HepG2 (cell line): Measurements from ENCODE around the gene UBXN2A. TPM values are rescaled to one million over a fixed set of nuclear protein-coding genes. Genes with fewer than 3 reads are reported as not detected.

ENCODE experiments used
- CAMTA2 ChIP-seq: sonication (generic); formaldehyde crosslinking; IDR thresholded peaks from 2 replicates; pipeline ENCODE4 v1.4.0; 2020; ENCODE audit warnings: mild to moderate bottlenecking, missing genetic modification reagents, borderline replicate concordance
- GFI1 ChIP-seq: sonication (generic); formaldehyde crosslinking; IDR thresholded peaks from 2 replicates; pipeline ENCODE4 v1.5.0; 2020; ENCODE audit warnings: missing genetic modification reagents, mild to moderate bottlenecking, borderline replicate concordance
- HDAC2 ChIP-seq: sonication (generic); formaldehyde crosslinking; IDR thresholded peaks from 2 replicates; pipeline ENCODE4 v1.4.0; 2020; ENCODE audit warnings: missing genetic modification reagents
- HNF4A ChIP-seq: sonication (generic); formaldehyde crosslinking; IDR thresholded peaks from 2 replicates; pipeline ENCODE4 v1.4.0; 2020; ENCODE audit warnings: missing genetic modification reagents
- KDM6A ChIP-seq: IDR thresholded peaks from 2 replicates; pipeline ENCODE4 v1.6.1; 2016; ENCODE audit warnings: low read depth
- MED13 ChIP-seq: sonication (generic); formaldehyde crosslinking; IDR thresholded peaks from 2 replicates; pipeline ENCODE4 v1.5.0; 2020; ENCODE audit warnings: missing genetic modification reagents
- MIER2 ChIP-seq: IDR thresholded peaks from 2 replicates; pipeline ENCODE4 v1.6.1; 2016; ENCODE audit warnings: missing biosample characterization, missing genetic modification reagents
- NAIF1 ChIP-seq: sonication (generic); formaldehyde crosslinking; IDR thresholded peaks from 2 replicates; pipeline ENCODE4 v1.5.0; 2020; ENCODE audit warnings: mild to moderate bottlenecking, missing genetic modification reagents, borderline replicate concordance
- NFATC3 ChIP-seq: sonication (generic); formaldehyde crosslinking; IDR thresholded peaks from 2 replicates; pipeline ENCODE4 v1.5.1; 2020; ENCODE audit warnings: mild to moderate bottlenecking, missing genetic modification reagents
- NR2C2 ChIP-seq: sonication (generic); formaldehyde crosslinking; IDR thresholded peaks from 2 replicates; pipeline ENCODE4 v1.4.0; 2020; ENCODE audit warnings: missing genetic modification reagents, mild to moderate bottlenecking, moderate library complexity, borderline replicate concordance
- POLR2G ChIP-seq: fragments of 200-400 bp; formaldehyde crosslinking; IDR thresholded peaks from 2 replicates; pipeline ENCODE4 v1.6.1; 2018; ENCODE audit warnings: mild to moderate bottlenecking, low read depth, low read length, moderate library complexity
- PPARG ChIP-seq: conservative IDR thresholded peaks from 2 replicates; pipeline ENCODE4 v1.6.1; 2016; ENCODE audit warnings: missing biosample characterization, missing genetic modification reagents
- RBM22 ChIP-seq: fragments of 200-400 bp; formaldehyde crosslinking; optimal IDR thresholded peaks from 2 replicates; pipeline ENCODE3; 2017; ENCODE audit warnings: mild to moderate bottlenecking, low read length, moderate library complexity
- RFX3 ChIP-seq: IDR thresholded peaks from 2 replicates; pipeline ENCODE4 v1.6.1; 2016; ENCODE audit warnings: missing biosample characterization, missing genetic modification reagents
- RORA ChIP-seq: sonication (generic); formaldehyde crosslinking; IDR thresholded peaks from 2 replicates; pipeline ENCODE4 v1.5.0; 2020; ENCODE audit warnings: mild to moderate bottlenecking, missing genetic modification reagents, moderate library complexity
- SMAD3 ChIP-seq: sonication (generic); formaldehyde crosslinking; IDR thresholded peaks from 2 replicates; pipeline ENCODE4 v1.4.0; 2020; ENCODE audit warnings: missing genetic modification reagents
- SP5 ChIP-seq: IDR thresholded peaks from 2 replicates; pipeline ENCODE4 v1.6.1; 2016; ENCODE audit warnings: low read depth, borderline replicate concordance
- SRF ChIP-seq: IDR thresholded peaks from 2 replicates; pipeline ENCODE4 v1.6.1; 2011; ENCODE audit warnings: mild to moderate bottlenecking, low read depth, low read length, moderate library complexity
- SUZ12 ChIP-seq: fragments of 150-350 bp; IDR thresholded peaks from 2 replicates; pipeline ENCODE4 v1.6.1; 2014; ENCODE audit warnings: low read depth, low read length
- TAF15 ChIP-seq: fragments of 200-400 bp; formaldehyde crosslinking; IDR thresholded peaks from one replicate; pipeline ENCODE4 v1.6.1; 2018; ENCODE audit warnings: mild to moderate bottlenecking, low read depth, low read length; ENCODE audit not compliant: poor library complexity, severe bottlenecking
- ZNF10 ChIP-seq: sonication (generic); formaldehyde crosslinking; IDR thresholded peaks from 2 replicates; pipeline ENCODE4 v1.4.0; 2020; ENCODE audit warnings: mild to moderate bottlenecking, low read depth, missing genetic modification reagents, borderline replicate concordance
- ZNF136 ChIP-seq: sonication (generic); formaldehyde crosslinking; IDR thresholded peaks from 2 replicates; pipeline ENCODE4 v1.8.1; 2022; ENCODE audit warnings: low read depth, mild to moderate bottlenecking, moderate library complexity, missing genetic modification reagents
- ZNF274 ChIP-seq: sonication (generic); formaldehyde crosslinking; IDR thresholded peaks from 2 replicates; pipeline ENCODE4 v1.5.1; 2020; ENCODE audit warnings: mild to moderate bottlenecking, missing genetic modification reagents
- ZNF292 ChIP-seq: sonication (generic); formaldehyde crosslinking; IDR thresholded peaks from 2 replicates; pipeline ENCODE4 v1.8.1; 2022; ENCODE audit warnings: mild to moderate bottlenecking, low read depth, missing genetic modification reagents, borderline replicate concordance
- ZNF441 ChIP-seq: sonication (generic); formaldehyde crosslinking; IDR thresholded peaks from 2 replicates; pipeline ENCODE4 v1.7.0; 2021; ENCODE audit warnings: missing genetic modification reagents, borderline replicate concordance
- ZNF468 ChIP-seq: sonication (generic); formaldehyde crosslinking; IDR thresholded peaks from 2 replicates; pipeline ENCODE4 v1.8.0; 2022; ENCODE audit warnings: mild to moderate bottlenecking, moderate library complexity, missing genetic modification reagents
- ZNF614 ChIP-seq: IDR thresholded peaks from 2 replicates; pipeline ENCODE4 v1.6.1; 2018; ENCODE audit warnings: missing biosample characterization, missing genetic modification reagents, inconsistent platforms, borderline replicate concordance
- ZNF644 ChIP-seq: IDR thresholded peaks from 2 replicates; pipeline ENCODE4 v1.6.1; 2016; ENCODE audit warnings: low read depth
- ZNF674 ChIP-seq: sonication (generic); formaldehyde crosslinking; IDR thresholded peaks from 2 replicates; pipeline ENCODE4 v1.5.0; 2020; ENCODE audit warnings: low read depth, mild to moderate bottlenecking, missing genetic modification reagents
- ZNF788 ChIP-seq: sonication (generic); formaldehyde crosslinking; IDR thresholded peaks from 2 replicates; pipeline ENCODE4 v1.5.0; 2020; ENCODE audit warnings: mild to moderate bottlenecking, missing genetic modification reagents, borderline replicate concordance
- polyA plus RNA-seq, 8 experiments: library from polyadenylated mRNA; depleted of rRNA in 3 of 8; stranded (reverse) in 7 of 8; unstranded in 1 of 8; fragments of >200 nt; fragmentation: Illumina TruSeq in 4 of 8; extraction: Trizol in 4 of 8; gene quantifications; 2 replicates each; pipeline versions ENCODE4 v1.2.1 to v1.2.3, GENCODE V29; 2011 to 2016; ENCODE audit warnings: low read depth in 4 of 8, missing spikeins in 1 of 8, mixed read lengths in 1 of 8; ENCODE audit not compliant: insufficient read depth in 1 of 8
- total RNA-seq, 5 experiments: library from RNA; depleted of rRNA; stranded (reverse); fragments of >200 nt; fragmentation: Illumina TruSeq; extraction: Trizol; gene quantifications; 2 replicates each; pipeline ENCODE4 v1.2.3, GENCODE V29; 2016; ENCODE audit warnings: low read depth in 1 of 5
- TF ChIP-seq, protein P1 (sequence below): fragments of 450-650 bp; IDR thresholded peaks from 2 replicates; pipeline ENCODE4 v1.6.1; 2017
- TF ChIP-seq, protein P2 (sequence below): sonication (generic); formaldehyde crosslinking; IDR thresholded peaks from 2 replicates; pipeline ENCODE4 v1.5.0; 2020; ENCODE audit warnings: missing genetic modification reagents, mild to moderate bottlenecking, borderline replicate concordance
- TF ChIP-seq, protein P3 (sequence below): sonication (generic); formaldehyde crosslinking; IDR thresholded peaks from 2 replicates; pipeline ENCODE4 v1.4.0; 2020; ENCODE audit warnings: mild to moderate bottlenecking, missing genetic modification reagents

UBXN2A gene
- total and polyA plus RNA-seq, 2 of the 13 experiments (the other 11 are each of a cell fraction or from before 2014, with no cell fraction given), result 8.3 to 20.9 TPM

DNA sequence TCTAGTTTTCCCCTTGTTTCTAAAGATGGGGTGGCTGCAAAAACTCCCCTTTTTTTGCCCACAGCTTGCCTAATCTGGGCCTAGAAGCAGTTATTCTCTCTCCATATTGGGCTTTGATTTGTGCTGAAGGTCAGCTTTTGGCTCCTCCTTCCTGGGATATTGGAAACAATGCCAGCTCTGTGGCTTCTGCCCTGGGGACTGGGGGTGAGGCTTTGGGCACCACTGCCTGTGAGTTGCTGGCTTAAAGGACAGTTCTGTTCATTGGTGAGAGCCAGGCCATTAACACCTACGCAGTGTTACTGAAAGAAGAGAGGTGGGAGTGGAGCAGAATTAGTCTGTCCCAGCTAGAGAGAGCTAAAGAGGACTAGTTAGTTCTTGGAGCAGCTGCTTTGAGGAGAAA is 4.3 kb downstream of the UBXN2A start (continued):
- TF ChIP-seq ZNF674 (no peak), ZNF614 (no peak), ZNF788 (CRISPR knock-in tag) (no peak), SP5 (CRISPR knock-in tag) (peak; percentile 90), GFI1 (CRISPR knock-in tag) (peak; percentile 98), TAF15 (no peak), ZNF136 (no peak), ZNF292 (CRISPR knock-in tag) (no peak), ZNF10 (no peak), NFATC3 (no peak), NAIF1 (CRISPR knock-in tag) (no peak), POLR2G (peak; percentile 25; the same call in 1 of the 2 replicates), HDAC2 (CRISPR knock-in tag) (peak; percentile 43; the same call in 1 of the 2 replicates), ZNF644 (CRISPR knock-in tag) (peak; percentile 67; the same call in 1 of the 2 replicates), RORA (no peak), SRF (peak; percentile 51; the same call in 1 of the 2 replicates), SMAD3 (CRISPR knock-in tag) (0 out of 2 replicates have a peak, but pooled peaks have one; percentile 24), MIER2 (CRISPR knock-in tag) (no peak), RBM22 (no peak), RFX3 (CRISPR knock-in tag) (no peak), HNF4A (CRISPR knock-in tag) (peak; percentile 60), CAMTA2 (CRISPR knock-in tag) (no peak), NR2C2 (CRISPR knock-in tag) (no peak), SUZ12 (no peak), MED13 (CRISPR knock-in tag) (no peak), KDM6A (CRISPR knock-in tag) (no peak), ZNF468 (no peak), PPARG (0 out of 2 replicates have a peak, but pooled peaks have one; percentile 12), ZNF274 (CRISPR knock-in tag) (no peak), ZNF441 (no peak)
- TF ChIP-seq, protein P1, sequence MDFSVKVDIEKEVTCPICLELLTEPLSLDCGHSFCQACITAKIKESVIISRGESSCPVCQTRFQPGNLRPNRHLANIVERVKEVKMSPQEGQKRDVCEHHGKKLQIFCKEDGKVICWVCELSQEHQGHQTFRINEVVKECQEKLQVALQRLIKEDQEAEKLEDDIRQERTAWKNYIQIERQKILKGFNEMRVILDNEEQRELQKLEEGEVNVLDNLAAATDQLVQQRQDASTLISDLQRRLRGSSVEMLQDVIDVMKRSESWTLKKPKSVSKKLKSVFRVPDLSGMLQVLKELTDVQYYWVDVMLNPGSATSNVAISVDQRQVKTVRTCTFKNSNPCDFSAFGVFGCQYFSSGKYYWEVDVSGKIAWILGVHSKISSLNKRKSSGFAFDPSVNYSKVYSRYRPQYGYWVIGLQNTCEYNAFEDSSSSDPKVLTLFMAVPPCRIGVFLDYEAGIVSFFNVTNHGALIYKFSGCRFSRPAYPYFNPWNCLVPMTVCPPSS, result no peak
- TF ChIP-seq, protein P2, sequence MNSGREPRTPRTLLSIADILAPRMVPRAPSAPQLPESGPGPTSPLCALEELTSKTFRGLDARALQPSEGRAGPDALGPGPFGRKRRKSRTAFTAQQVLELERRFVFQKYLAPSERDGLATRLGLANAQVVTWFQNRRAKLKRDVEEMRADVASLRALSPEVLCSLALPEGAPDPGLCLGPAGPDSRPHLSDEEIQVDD (CRISPR knock-in tag), result no peak
- TF ChIP-seq, protein P3, sequence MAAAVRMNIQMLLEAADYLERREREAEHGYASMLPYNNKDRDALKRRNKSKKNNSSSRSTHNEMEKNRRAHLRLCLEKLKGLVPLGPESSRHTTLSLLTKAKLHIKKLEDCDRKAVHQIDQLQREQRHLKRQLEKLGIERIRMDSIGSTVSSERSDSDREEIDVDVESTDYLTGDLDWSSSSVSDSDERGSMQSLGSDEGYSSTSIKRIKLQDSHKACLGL (CRISPR knock-in tag), result no peak
